Neuronal stem cell (in vitro differentiated cells): ENCODE data around the gene DCC.

ENCODE experiments used
- DNase-seq: peaks from one replicate; pipeline ENCODE4 v3.0.0-alpha.2; 2013; ENCODE audit warnings: low spot score
- H2AFZ ChIP-seq: one replicate; pipeline ENCODE4 v1.6.1; 2013; ENCODE audit warnings: mild to moderate bottlenecking, low read length, inconsistent platforms
- H2AK5ac ChIP-seq: 2 replicates; pipeline ENCODE4 v1.6.1; 2013; ENCODE audit warnings: low read depth, mild to moderate bottlenecking, inconsistent platforms, low read length, moderate library complexity, mixed read lengths
- H2BK120ac ChIP-seq: 2 replicates; pipeline ENCODE4 v1.6.1; 2013; ENCODE audit warnings: low read depth, mild to moderate bottlenecking, inconsistent platforms, low read length, moderate library complexity, mixed read lengths
- H2BK12ac ChIP-seq: one replicate; pipeline ENCODE4 v1.6.1; 2013; ENCODE audit warnings: low read length, inconsistent platforms
- H2BK15ac ChIP-seq: 2 replicates; pipeline ENCODE4 v1.6.1; 2013; ENCODE audit warnings: mild to moderate bottlenecking, low read length, inconsistent platforms, mixed read lengths
- H2BK5ac ChIP-seq: one replicate; pipeline ENCODE4 v1.6.1; 2013; ENCODE audit warnings: inconsistent platforms, mild to moderate bottlenecking, low read length, moderate library complexity
- H3K14ac ChIP-seq: one replicate; pipeline ENCODE4 v1.6.1; 2013; ENCODE audit warnings: low read length, inconsistent platforms
- H3K18ac ChIP-seq: 2 replicates; pipeline ENCODE4 v1.6.1; 2013; ENCODE audit warnings: low read length, inconsistent platforms
- H3K23ac ChIP-seq: 2 replicates; pipeline ENCODE4 v1.6.1; 2013; ENCODE audit warnings: low read depth, mild to moderate bottlenecking, mixed read lengths, low read length, inconsistent platforms; ENCODE audit not compliant: poor library complexity
- H3K27ac ChIP-seq: replicated peaks from 3 replicates; pipeline ENCODE4 v1.5.1; 2013; ENCODE audit warnings: low read length, inconsistent platforms
- H3K27me3 ChIP-seq, 3 experiments: 2 replicates each; pipeline ENCODE4 v1.6.1; 2013; ENCODE audit warnings: low read length in 3 of 3, mild to moderate bottlenecking in 2 of 3, inconsistent platforms in 1 of 3, low read depth in 1 of 3, mixed read lengths in 1 of 3, moderate library complexity in 1 of 3; ENCODE audit not compliant: control insufficient read depth in 3 of 3, insufficient read depth in 3 of 3
- H3K36me3 ChIP-seq, 2 donors: replicated peaks in 1 of 2; 2 replicates each; pipeline ENCODE4 v1.6.1; 2013; ENCODE audit warnings: low read length in 2 of 2; ENCODE audit not compliant: control insufficient read depth in 2 of 2, insufficient read depth in 2 of 2
- H3K4ac ChIP-seq: 2 replicates; pipeline ENCODE4 v1.6.1; 2013; ENCODE audit warnings: inconsistent platforms, mild to moderate bottlenecking, low read length, moderate library complexity
- H3K4me1 ChIP-seq, 2 donors: 1 replicate in 1 of 2; 2 replicates in 1 of 2; pipeline ENCODE4 v1.6.1; 2013; ENCODE audit warnings: low read length in 2 of 2, low read depth in 1 of 2; ENCODE audit not compliant: control insufficient read depth in 2 of 2, insufficient read depth in 1 of 2
- H3K4me2 ChIP-seq: one replicate; pipeline ENCODE4 v1.6.1; 2013; ENCODE audit warnings: mild to moderate bottlenecking, low read length, inconsistent platforms; ENCODE audit not compliant: insufficient read depth, poor library complexity, severe bottlenecking
- H3K4me3 ChIP-seq, 2 donors: 2 replicates each; pipeline ENCODE4 v1.5.1; 2013; ENCODE audit warnings: low read length in 2 of 2, mild to moderate bottlenecking in 2 of 2, inconsistent platforms in 1 of 2, moderate library complexity in 1 of 2
- H3K79me1 ChIP-seq: one replicate; pipeline ENCODE4 v1.6.1; 2013; ENCODE audit warnings: low read depth, mild to moderate bottlenecking, inconsistent platforms, low read length, moderate library complexity
- H3K9ac ChIP-seq: one replicate; pipeline ENCODE4 v1.6.1; 2013; ENCODE audit warnings: mild to moderate bottlenecking, low read depth, low read length, inconsistent platforms; ENCODE audit not compliant: poor library complexity
- H3K9me3 ChIP-seq, 2 donors: replicated peaks in 1 of 2; 2 replicates each; pipeline versions ENCODE3 to v1.6.1; 2013; ENCODE audit warnings: low read length in 2 of 2, mild to moderate bottlenecking in 2 of 2, inconsistent platforms in 1 of 2, low read depth in 1 of 2, mixed read lengths in 1 of 2, moderate library complexity in 1 of 2; ENCODE audit not compliant: control insufficient read depth in 2 of 2, insufficient read depth in 1 of 2
- H4K8ac ChIP-seq: one replicate; pipeline ENCODE4 v1.6.1; 2013; ENCODE audit warnings: low read depth, mild to moderate bottlenecking, inconsistent platforms, low read length, moderate library complexity
- H4K91ac ChIP-seq: one replicate; pipeline ENCODE4 v1.6.1; 2013; ENCODE audit warnings: low read length, low read depth, mild to moderate bottlenecking, inconsistent platforms; ENCODE audit not compliant: poor library complexity
- WGBS, 2 donors: extraction: QIAGEN DNeasy Blood & Tissue Kit; methylation state at CpG; one replicate each; pipeline ENCODE4 v1.1.7; 2013; ENCODE audit warnings: missing lambda C conversion rate in 2 of 2, mixed read lengths in 1 of 2; ENCODE audit not compliant: insufficient read length in 2 of 2, insufficient replicate concordance in 1 of 2; ENCODE audit errors: extremely low coverage in 2 of 2; 5-methylcytosine and 5-hydroxymethylcytosine counted together

Gene DCC

GRCh38 chr18:53422896-53423295 is 1082.9 kb downstream of the DCC start:
- DNase-seq, result no peak
- Histone ChIP-seq H3K18ac (no peak overlapping the region), H4K8ac (no peak overlapping the region), H3K79me1 (no peaks in the 10 kb centered on the region), H2BK120ac (no peak overlapping the region), H4K91ac (no peak overlapping the region), H2BK5ac (no peak overlapping the region), H2BK15ac (no peak overlapping the region), H3K23ac (no peak overlapping the region), H3K4me1 (peaks cover 0 to 2% of the 10 kb centered on the region in 2 donors), H2BK12ac (no peak overlapping the region), H3K9ac (no peak overlapping the region), H3K4me3 (no peak overlapping the region), H3K27ac (no peak overlapping the region), H3K4ac (no peak overlapping the region), H3K9me3 (no peaks in the 10 kb centered on the region), H2AK5ac (no peak overlapping the region), H3K14ac (no peak overlapping the region), H2AFZ (no peak overlapping the region), H3K27me3 (no peaks in the 10 kb centered on the region), H3K36me3 (no peaks in the 10 kb centered on the region), H3K4me2 (no peak overlapping the region)
- no CpG with 5 or more reads among the region's 2 CpGs for WGBS, 2 donors

GRCh38 chr18:53426666-53427184 is 1086.7 kb downstream of the DCC start:
- no peak overlapping the region for H2AK5ac ChIP-seq
- H3K9me3 ChIP-seq, result no peaks in the 10 kb centered on the region
- H3K4ac ChIP-seq, result no peak overlapping the region
- H2BK12ac ChIP-seq, result no peak overlapping the region
- H4K91ac ChIP-seq, result no peak overlapping the region
- no peaks in the 10 kb centered on the region for H3K27me3 ChIP-seq
- H2BK120ac ChIP-seq, result no peak overlapping the region
- H4K8ac ChIP-seq, result no peak overlapping the region
- H3K23ac ChIP-seq, result no peak overlapping the region
- no peak overlapping the region for H3K27ac ChIP-seq
- H2BK15ac ChIP-seq, result no peak overlapping the region
- H3K4me2 ChIP-seq, result no peak overlapping the region
- H3K36me3 ChIP-seq, result no peaks in the 10 kb centered on the region
- whole genome bisulfite sequencing, 2 donors, result no CpG with 5 or more reads among the region's 6 CpGs
- no peak for DNase-seq
- no peak overlapping the region for H2BK5ac ChIP-seq
- H3K4me3 ChIP-seq, result no peak overlapping the region
- H2AFZ ChIP-seq, result peak overlapping the region; percentile 58
- H3K9ac ChIP-seq, result no peak overlapping the region
- peaks cover 0 to 2% of the 10 kb centered on the region in 2 donors for H3K4me1 ChIP-seq
- H3K14ac ChIP-seq, result no peak overlapping the region
- H3K18ac ChIP-seq, result no peak overlapping the region
- H3K79me1 ChIP-seq, result no peaks in the 10 kb centered on the region

- no peak overlapping the region for H2BK120ac ChIP-seq
- H3K4ac ChIP-seq, result no peak overlapping the region
- WGBS, 2 donors, result no CpG with 5 or more reads among the region's 3 CpGs
- no peaks in the 10 kb centered on the region for H3K36me3 ChIP-seq
- no peaks in the 10 kb centered on the region for H3K4me1 ChIP-seq
- no peak overlapping the region for H3K14ac ChIP-seq
- H2AFZ ChIP-seq, result peak overlapping the region; percentile 12
- no peak overlapping the region for H2AK5ac ChIP-seq
- H2BK5ac ChIP-seq, result no peak overlapping the region
- no peak overlapping the region for H4K91ac ChIP-seq
- no peak overlapping the region for H3K4me3 ChIP-seq
- H4K8ac ChIP-seq, result no peak overlapping the region
- DNase-seq, result no peak
- H3K18ac ChIP-seq, result no peak overlapping the region
- no peak overlapping the region for H3K9ac ChIP-seq
- H3K4me2 ChIP-seq, result no peak overlapping the region
- H2BK12ac ChIP-seq, result no peak overlapping the region
- H3K9me3 ChIP-seq, result peaks cover 0 to 17% of the 10 kb centered on the region in 2 donors
- H3K27ac ChIP-seq, result no peak overlapping the region
- no peak overlapping the region for H3K23ac ChIP-seq
- no peaks in the 10 kb centered on the region for H3K79me1 ChIP-seq
- no peak overlapping the region for H2BK15ac ChIP-seq
- H3K27me3 ChIP-seq, result no peaks in the 10 kb centered on the region
Observed at GRCh38 chr18:53441761-53442414, 1101.9 kb downstream of the DCC start.

- DNase-seq, result no peak
- Histone ChIP-seq H2AFZ (no peak overlapping the region), H3K23ac (no peak overlapping the region), H3K9me3 (peaks cover 0 to 17% of the 10 kb centered on the region in 2 donors), H3K27me3 (no peaks in the 10 kb centered on the region), H2AK5ac (no peak overlapping the region), H3K36me3 (no peaks in the 10 kb centered on the region), H3K27ac (no peak overlapping the region), H3K4me2 (no peak overlapping the region), H3K9ac (no peak overlapping the region), H4K91ac (no peak overlapping the region), H3K4me3 (no peak overlapping the region), H3K14ac (no peak overlapping the region), H3K18ac (no peak overlapping the region), H4K8ac (no peak overlapping the region), H2BK15ac (no peak overlapping the region), H3K4me1 (no peaks in the 10 kb centered on the region), H3K79me1 (no peaks in the 10 kb centered on the region), H2BK12ac (no peak overlapping the region), H2BK120ac (no peak overlapping the region), H3K4ac (no peak overlapping the region), H2BK5ac (no peak overlapping the region)
- no CpG with 5 or more reads among the region's 3 CpGs for WGBS, 2 donors
Observed at GRCh38 chr18:53442415-53442783, 1102.4 kb downstream of the DCC start.
